Stimulated activated CD8-positive, alpha-beta memory T cell treated with anti-CD3 and anti-CD28 coated beads, Interleukin-12 subunit alpha, Interleukin-12 subunit beta, amount 100 ng/mL, for 24 hours (primary cell): ENCODE data around the gene RYK.

Source experiments
- DNase-seq: peaks from one replicate; pipeline ENCODE4 v3.0.0-alpha.2; 2020; ENCODE audit errors: extremely low read depth

Gene RYK

DNA sequence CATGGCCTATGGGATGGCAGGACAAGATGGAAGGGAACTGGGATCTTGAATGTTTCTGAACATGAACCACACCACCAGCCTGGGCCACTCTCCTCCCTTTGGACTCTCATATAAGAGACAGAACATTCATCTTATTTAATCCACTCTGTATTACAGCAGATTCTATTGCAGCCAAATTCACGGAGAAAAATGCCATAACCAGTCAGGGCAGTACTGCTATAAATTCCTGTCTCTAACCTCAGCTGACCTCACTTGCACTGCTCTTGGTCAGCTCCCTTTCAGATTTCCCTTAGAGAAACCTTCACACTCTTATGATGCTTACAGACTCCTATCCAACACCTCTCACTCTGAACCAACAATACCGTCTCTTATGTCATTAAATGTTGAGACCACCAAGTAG is 101.4 kb downstream of the RYK start:
- DNase-seq, result no peak

GRCh38 chr3:134148534-134148933 is 102.1 kb downstream of the RYK start:
- DNase-seq, result no peak

DNA sequence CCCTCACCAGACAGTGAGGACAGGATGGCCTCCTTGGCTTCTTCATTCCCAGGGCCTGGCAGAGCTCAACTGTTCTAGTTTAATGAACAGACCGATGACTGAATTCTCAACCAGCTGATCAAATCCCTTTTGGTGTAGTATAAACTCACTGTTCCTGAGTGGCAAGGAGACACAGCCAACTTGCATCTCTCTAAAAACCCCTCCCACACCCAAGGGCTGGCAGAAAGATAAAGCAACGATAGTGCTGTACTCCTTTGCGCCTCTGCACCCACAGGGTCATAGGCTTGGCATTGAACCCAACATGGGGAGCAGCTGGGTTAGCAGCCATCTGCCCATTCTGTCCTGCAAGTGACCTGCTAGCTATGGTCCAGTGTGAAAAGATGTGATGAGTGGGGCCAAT is 103.2 kb downstream of the RYK start:
- no peak for DNase-seq

GRCh38 chr3:134146666-134147065 is 104.0 kb downstream of the RYK start:
- DNase-seq, result no peak

DNA sequence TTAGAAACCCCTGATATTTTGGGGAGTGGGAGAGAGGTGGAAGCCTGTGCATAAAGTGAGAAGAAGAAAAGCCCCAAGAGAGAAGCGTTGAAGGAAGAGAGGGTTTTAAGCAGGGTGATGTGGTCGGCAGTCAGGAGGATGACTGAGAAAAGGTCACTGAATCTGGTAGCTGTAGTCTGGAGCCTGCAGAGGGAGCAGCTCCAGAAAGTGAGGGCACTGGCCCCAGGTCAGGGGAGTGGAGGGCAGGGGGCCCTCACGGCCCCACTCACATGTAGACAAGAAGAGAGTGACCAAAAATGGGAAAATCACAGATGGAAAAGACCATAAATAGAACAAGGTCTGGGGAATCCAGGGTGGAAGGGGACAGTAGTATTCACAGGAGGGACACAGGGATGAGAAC is 105.5 kb downstream of the RYK start:
- DNase-seq, result no peak

- DNase-seq, result no peak
Observed at GRCh38 chr3:134144694-134145093, 106.0 kb downstream of the RYK start.

GRCh38 chr3:134143828-134144401 is 106.7 kb downstream of the RYK start:
- DNase-seq, result no peak

GRCh38 chr3:134136604-134137003 is 114.1 kb downstream of the RYK start:
- DNase-seq, result no peak

DNA sequence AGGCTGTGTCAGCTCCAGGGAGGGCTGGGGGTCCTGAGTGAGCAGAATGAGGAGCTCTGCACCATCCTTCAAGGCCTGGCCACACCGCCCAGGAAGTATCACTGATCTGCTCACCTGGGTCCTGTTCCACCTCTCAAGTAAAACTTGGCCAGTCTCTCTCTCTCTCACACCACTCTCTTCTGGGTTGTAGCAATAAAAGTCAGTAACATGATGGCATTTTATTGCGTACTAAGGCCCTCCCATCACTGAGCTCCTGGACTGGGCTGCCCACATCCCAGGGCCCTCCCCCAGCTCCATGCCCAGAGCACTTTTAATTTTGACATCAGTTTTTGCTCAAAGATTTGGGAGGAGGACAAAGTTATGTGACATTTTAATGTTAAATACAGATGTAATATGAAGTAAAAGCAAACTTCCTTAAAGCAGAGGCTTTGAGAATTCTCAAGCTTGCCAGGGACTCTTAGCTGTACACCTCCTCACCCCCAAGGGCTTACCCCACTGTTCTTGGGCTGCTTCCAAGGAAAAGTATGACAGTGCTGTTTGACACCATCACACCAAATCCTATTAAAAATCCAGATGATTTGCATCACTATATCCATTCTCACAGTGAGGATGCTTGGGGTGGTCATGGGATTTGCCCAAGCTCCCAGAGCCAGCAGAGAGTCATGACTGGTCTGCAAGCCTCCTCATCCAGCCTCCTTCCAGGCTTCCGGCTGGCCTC is 115.8 kb downstream of the RYK start:
- DNase-seq, result no peak

DNA sequence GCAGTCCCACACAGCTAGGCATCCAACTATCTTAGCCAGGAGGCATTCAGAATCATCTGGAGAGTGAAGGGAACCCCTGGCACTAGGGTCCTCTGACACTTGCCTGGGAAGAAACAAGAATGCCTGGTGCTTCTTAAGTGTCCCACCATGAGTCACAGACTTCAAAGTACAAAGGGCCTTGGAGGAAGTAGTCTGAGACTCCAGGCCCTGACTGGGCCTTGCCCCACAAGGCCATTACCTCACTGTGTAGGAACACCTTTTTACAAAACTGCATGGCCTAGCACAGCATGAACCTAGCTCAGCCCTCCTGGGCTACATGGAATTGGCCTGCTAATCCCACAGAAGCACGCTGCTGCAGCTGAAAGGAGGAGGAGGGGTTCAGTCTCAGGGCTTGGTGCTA is 116.4 kb downstream of the RYK start:
- no peak for DNase-seq

GRCh38 chr3:134132961-134133360 is 117.7 kb downstream of the RYK start:
- no peak for DNase-seq

DNA sequence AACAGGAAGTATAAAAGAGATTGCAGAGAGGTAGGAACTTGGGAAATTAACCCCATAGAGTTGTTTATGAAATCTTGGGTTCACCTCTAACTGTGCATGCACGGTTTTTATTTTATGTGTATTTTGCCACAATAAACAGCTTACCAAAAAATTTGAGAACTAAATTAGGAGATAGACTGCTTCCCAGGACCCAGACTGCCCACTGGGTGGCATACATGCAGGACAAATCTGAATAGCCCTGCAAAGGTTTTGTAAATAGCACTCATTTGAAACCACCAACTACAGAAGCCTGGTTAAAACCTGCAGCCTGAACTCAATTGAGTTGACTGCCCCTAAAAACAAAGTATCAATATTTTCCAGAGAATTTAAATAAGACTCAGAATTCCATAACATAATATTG is 124.5 kb downstream of the RYK start:
- DNase-seq, result no peak

DNA sequence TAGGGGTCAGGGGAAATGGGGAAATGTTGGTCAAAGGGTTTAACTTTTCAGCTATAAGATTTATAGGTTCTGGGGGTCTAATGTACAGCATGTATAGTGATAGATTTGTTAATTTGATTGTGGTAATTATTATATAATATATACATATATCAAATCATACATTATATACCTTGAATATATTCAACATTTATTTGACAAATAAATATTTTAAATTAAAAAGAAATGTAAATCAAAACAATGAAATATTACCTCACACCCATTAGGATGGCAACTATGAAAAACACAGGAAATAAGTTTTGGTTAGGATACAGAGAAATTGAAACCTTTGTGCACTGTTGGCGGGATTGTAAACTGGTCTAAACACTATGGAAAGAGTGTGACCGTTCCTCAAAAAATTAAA is 135.9 kb downstream of the RYK start:
- DNase-seq, result no peak

DNA sequence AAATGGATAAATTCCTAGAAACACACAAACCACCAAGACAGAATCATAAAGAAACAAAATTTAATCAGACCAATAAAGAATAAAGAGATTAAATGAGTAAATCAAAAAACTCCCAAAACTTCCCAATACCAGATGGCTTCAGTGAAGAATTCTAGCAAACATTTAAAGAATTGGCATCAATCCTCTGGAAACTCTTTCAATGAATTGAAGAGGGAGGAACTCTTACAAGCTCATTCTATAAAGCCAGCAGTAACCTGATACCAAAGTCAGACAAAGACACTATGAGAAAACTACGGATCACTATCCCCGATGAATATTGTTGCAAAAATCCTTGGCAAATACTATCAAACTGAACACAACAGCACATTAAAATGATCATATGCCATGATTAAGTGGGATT is 139.0 kb downstream of the RYK start:
- DNase-seq, result no peak

DNA sequence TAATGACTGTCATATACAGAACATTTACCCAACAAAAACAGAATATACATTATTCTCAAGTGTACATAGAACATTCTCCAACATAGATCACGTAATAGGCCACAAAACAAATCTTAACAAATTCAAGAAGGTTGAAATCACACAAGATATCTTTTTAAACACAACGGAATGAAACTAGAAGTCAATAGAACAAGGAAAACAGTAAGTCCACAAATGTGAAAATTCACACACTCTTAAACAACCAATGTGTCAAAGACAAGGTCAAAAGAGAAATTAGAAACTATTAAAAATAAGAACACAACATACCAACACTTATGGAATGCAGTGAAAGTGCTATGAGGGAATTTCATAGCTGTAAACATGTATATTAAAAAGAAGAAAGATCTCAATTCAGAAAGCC is 139.7 kb downstream of the RYK start:
- DNase-seq, result no peak
